ENCODE measurements around the gene CDC25A.
"Not testable (repeated sequence)": the region's sequence is repeated elsewhere in the genome, so short reads cannot be mapped to it uniquely, and the experiment has no call there.

CDC25A gene

DNA sequence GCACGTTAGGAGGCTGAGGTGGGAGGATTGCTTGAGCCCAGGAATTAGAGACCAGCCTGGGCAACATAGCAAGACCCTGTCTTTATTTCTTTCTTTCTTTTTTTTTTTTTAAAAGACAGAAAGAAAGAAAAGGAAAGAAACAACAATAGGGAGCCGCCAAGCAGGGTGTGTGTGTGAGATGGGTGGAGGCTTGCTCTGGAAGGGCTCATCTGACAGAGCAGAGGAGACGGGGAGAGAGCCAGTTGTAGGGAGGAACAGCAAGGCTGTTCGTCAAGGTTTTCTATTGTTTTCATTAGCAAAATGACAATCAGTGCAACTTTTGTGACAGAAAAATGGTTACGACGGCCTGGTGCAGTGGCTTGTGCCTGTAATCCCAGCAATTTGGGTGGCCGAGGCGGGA lies 69.3 kb downstream of the CDC25A start:
- no peaks in the 10 kb centered on the region for H3K9me3 ChIP-seq (ENCODE audit: control insufficient read depth in 5 of 5, low read length in 5 of 5)
- no peak overlapping the region for H3K9ac ChIP-seq (ENCODE audit: low read length in 5 of 5)
- no peak overlapping the region for H3K4me3 ChIP-seq (ENCODE audit: low read depth in 1 of 5, low read length in 5 of 5)
- peak overlapping the region; percentile 44 for H3K27ac ChIP-seq (ENCODE audit: low read depth, low read length)
- H3K27me3 ChIP-seq (ENCODE audit: control insufficient read depth in 5 of 5, insufficient read depth in 4 of 5, low read length in 5 of 5), result no peaks in the 10 kb centered on the region
- no peaks in the 10 kb centered on the region for H3K36me3 ChIP-seq (ENCODE audit: control insufficient read depth in 5 of 5, insufficient read depth in 5 of 5, low read length in 5 of 5)
- H3K4me1 ChIP-seq (ENCODE audit: control insufficient read depth in 5 of 5, insufficient read depth in 5 of 5, low read length in 5 of 5), result peaks cover 0 to 19% (median 12%) of the 10 kb centered on the region in 5 donors

DNA sequence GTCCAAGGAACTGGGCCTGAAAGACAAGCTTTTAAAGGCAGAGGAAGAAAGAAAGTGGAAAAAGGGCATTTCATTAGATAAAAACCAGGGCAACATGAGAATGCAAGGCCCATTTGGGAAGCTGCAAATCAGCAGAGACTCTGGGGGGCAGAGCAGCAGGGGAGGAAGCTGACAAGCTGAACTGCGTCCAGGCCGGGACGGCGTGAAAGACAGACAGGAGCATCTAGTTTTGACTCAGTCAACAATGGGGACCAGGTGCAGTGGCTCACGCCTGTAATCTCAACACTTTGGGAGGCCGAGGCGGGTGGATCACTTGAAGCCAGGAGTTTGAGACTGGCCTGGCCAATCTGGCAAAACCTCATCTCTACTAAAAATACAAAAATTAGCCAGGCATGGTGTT lies 69.9 kb downstream of the CDC25A start:
- Histone ChIP-seq H3K27me3 (ENCODE audit: control insufficient read depth in 5 of 5, insufficient read depth in 4 of 5, low read length in 5 of 5) (no peaks in the 10 kb centered on the region), H3K4me3 (ENCODE audit: low read depth in 1 of 5, low read length in 5 of 5) (no peak overlapping the region), H3K9ac (ENCODE audit: low read length in 5 of 5) (no peak overlapping the region), H3K36me3 (ENCODE audit: control insufficient read depth in 5 of 5, insufficient read depth in 5 of 5, low read length in 5 of 5) (no peaks in the 10 kb centered on the region), H3K4me1 (ENCODE audit: control insufficient read depth in 5 of 5, insufficient read depth in 5 of 5, low read length in 5 of 5) (peaks cover 0 to 13% (median 11%) of the 10 kb centered on the region in 5 donors), H3K27ac (ENCODE audit: low read depth, low read length) (no peak overlapping the region), H3K9me3 (ENCODE audit: control insufficient read depth in 5 of 5, low read length in 5 of 5) (no peaks in the 10 kb centered on the region)

DNA sequence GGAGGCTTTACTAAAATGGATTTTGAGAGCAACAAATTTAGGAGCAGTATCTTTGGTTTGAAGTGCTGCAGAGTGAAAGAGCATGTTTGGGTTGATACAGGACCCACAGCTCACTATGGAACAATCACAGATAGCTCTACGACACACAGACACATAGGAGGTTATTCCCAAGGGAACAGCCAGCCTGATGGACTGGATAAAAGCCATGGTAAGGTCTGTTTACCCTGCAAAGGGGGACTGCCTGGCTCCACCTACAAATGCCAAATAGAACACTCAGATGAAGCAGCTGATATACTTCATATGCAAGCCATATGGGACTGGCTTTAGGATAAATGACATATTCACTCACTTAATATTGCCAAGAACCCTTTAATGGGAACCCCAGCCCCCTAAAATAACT lies 75.4 kb downstream of the CDC25A start:
- H3K4me3 ChIP-seq (ENCODE audit: low read depth in 1 of 5, low read length in 5 of 5), result no peak overlapping the region
- H3K36me3 ChIP-seq (ENCODE audit: control insufficient read depth in 5 of 5, insufficient read depth in 5 of 5, low read length in 5 of 5), result no peaks in the 10 kb centered on the region
- no peak overlapping the region for H3K9ac ChIP-seq (ENCODE audit: low read length in 5 of 5)
- no peak overlapping the region for H3K27ac ChIP-seq (ENCODE audit: low read depth, low read length)
- peaks cover 0 to 3% (median 0%) of the 10 kb centered on the region in 5 donors for H3K4me1 ChIP-seq (ENCODE audit: control insufficient read depth in 5 of 5, insufficient read depth in 5 of 5, low read length in 5 of 5)
- no peaks in the 10 kb centered on the region for H3K27me3 ChIP-seq (ENCODE audit: control insufficient read depth in 5 of 5, insufficient read depth in 4 of 5, low read length in 5 of 5)
- H3K9me3 ChIP-seq (ENCODE audit: control insufficient read depth in 5 of 5, low read length in 5 of 5), result no peaks in the 10 kb centered on the region

DNA sequence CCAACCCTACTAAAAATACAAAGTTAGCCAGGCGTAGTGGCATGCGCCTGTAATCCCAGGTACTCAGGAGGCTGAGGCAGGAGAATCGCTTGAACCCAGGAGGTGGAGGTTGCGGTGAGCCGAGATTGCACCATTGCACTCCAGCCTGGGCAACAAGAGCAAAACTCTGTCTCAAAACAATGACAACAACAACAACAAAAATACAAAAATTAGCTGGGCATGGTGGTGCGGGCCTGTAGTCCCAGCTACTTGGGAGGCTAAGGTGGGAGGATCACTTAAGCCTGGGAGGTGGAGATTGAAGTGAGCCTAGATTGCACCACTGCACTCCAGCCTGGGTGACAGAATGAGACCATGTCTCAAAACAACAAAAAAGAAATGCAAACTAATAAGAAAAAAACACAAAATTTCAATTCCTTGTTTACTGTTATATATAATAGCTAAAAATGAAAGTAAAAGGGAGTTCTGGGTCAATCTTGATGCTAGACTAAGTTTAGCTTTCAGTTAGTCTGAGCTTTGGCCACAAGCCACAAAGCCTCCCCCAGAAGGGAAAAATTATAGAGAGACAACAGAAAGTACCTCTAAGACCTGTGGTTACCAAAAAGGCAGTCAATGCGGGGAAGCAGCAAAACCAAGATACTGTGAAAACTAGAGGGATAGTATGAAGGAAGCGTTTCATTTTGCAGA lies 76.0 kb downstream of the CDC25A start:
- H3K27ac ChIP-seq (ENCODE audit: low read depth, low read length); H3K9me3 ChIP-seq (ENCODE audit: control insufficient read depth in 5 of 5, low read length in 5 of 5); H3K9ac ChIP-seq (ENCODE audit: low read length in 5 of 5); H3K36me3 ChIP-seq (ENCODE audit: control insufficient read depth in 5 of 5, insufficient read depth in 5 of 5, low read length in 5 of 5); H3K27me3 ChIP-seq (ENCODE audit: control insufficient read depth in 5 of 5, insufficient read depth in 4 of 5, low read length in 5 of 5); H3K4me1 ChIP-seq (ENCODE audit: control insufficient read depth in 5 of 5, insufficient read depth in 5 of 5, low read length in 5 of 5); H3K4me3 ChIP-seq (ENCODE audit: low read depth in 1 of 5, low read length in 5 of 5): not testable (repeated sequence)

DNA sequence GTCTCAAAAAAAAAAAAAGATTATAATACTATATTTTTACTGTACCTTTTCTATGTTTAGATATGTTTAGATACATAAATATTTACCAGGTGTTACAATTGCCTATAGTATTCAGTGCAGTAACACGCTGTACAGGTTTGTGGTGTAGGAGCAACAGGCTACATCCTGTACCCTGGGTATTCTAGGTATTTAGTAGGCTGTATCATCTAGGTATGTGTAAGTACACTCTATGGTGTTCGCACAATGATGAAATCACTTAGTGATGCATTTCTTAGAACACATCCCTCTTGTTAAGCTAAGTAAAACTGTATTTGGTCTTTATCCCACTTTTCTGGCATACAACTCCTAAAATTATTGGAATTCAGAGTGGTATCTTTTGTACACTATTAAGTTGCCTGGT lies 77.8 kb downstream of the CDC25A start:
- no peak overlapping the region for H3K4me3 ChIP-seq (ENCODE audit: low read depth in 1 of 5, low read length in 5 of 5)
- no peaks in the 10 kb centered on the region for H3K9me3 ChIP-seq (ENCODE audit: control insufficient read depth in 5 of 5, low read length in 5 of 5)
- H3K9ac ChIP-seq (ENCODE audit: low read length in 5 of 5), result no peak overlapping the region
- H3K4me1 ChIP-seq (ENCODE audit: control insufficient read depth in 5 of 5, insufficient read depth in 5 of 5, low read length in 5 of 5), result peaks cover 0 to 3% (median 0%) of the 10 kb centered on the region in 5 donors
- no peaks in the 10 kb centered on the region for H3K36me3 ChIP-seq (ENCODE audit: control insufficient read depth in 5 of 5, insufficient read depth in 5 of 5, low read length in 5 of 5)
- no peak overlapping the region for H3K27ac ChIP-seq (ENCODE audit: low read depth, low read length)
- no peaks in the 10 kb centered on the region for H3K27me3 ChIP-seq (ENCODE audit: control insufficient read depth in 5 of 5, insufficient read depth in 4 of 5, low read length in 5 of 5)

DNA sequence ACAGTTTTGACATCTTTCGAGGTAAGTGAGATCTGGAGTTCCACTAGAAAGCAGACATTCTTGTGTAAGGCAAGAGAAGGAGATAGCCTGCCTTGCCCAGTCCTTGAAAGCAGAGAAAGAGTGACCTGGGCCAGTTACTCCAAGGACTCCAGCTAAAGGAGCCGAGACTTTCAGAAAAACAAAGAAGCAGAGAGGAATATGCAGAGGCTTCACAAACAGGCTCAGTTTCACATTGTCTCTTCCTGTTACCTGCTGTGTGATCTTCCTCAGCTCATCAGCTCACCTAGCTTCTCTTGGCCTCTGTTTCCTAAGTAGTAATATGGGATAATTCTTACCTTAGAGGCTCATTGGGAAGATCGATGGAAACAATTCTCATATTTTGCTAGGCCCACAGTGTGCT lies 81.0 kb downstream of the CDC25A start:
- Histone ChIP-seq H3K36me3 (ENCODE audit: control insufficient read depth in 5 of 5, insufficient read depth in 5 of 5, low read length in 5 of 5) (no peaks in the 10 kb centered on the region), H3K9ac (ENCODE audit: low read length in 5 of 5) (no peak overlapping the region), H3K4me1 (ENCODE audit: control insufficient read depth in 5 of 5, insufficient read depth in 5 of 5, low read length in 5 of 5) (no peaks in the 10 kb centered on the region), H3K9me3 (ENCODE audit: control insufficient read depth in 5 of 5, low read length in 5 of 5) (no peaks in the 10 kb centered on the region), H3K4me3 (ENCODE audit: low read depth in 1 of 5, low read length in 5 of 5) (no peak overlapping the region), H3K27ac (ENCODE audit: low read depth, low read length) (no peak overlapping the region), H3K27me3 (ENCODE audit: control insufficient read depth in 5 of 5, insufficient read depth in 4 of 5, low read length in 5 of 5) (no peaks in the 10 kb centered on the region)

All from subcutaneous abdominal adipose tissue (tissue), 5 donors.